ENCODE data around the gene TIE1. TPM values are rescaled to one million over a fixed set of nuclear protein-coding genes. Genes with fewer than 3 reads are reported as not detected.

Gene TIE1
- total and polyA plus RNA-seq, 2 of the 13 experiments (the other 11 are each of a cell fraction or from before 2014, with no cell fraction given) = 0.58 to 0.84 TPM

GRCh38 chr1:43258370-43258769, 42.4 kb upstream of the TIE1 start:
- Histone ChIP-seq H3K27ac (ENCODE audit: extremely low read length, insufficient read depth, low read length) (no peak overlapping the region), H3K9ac (ENCODE audit: insufficient read depth, low read depth, low read length) (no peak overlapping the region), H4K20me1 (ENCODE audit: insufficient read depth, low read length) (no peaks in the 10 kb centered on the region), H3K4me2 (ENCODE audit: low read depth, low read length) (no peak overlapping the region), H3K9me3 (ENCODE audit: low read length) (peaks cover 22% of the 10 kb centered on the region), H3K4me3 (replicated peaks in 1 of 3; ENCODE audit: insufficient read depth in 1 of 3, low read depth in 2 of 3, low read length in 3 of 3) (no peak overlapping the region), H2AFZ (ENCODE audit: low read length) (no peak overlapping the region), H3K4me1 (ENCODE audit: insufficient read depth, low read length) (peaks cover 8% of the 10 kb centered on the region; the same call in 1 of the 2 replicates), H3K36me3 (replicated peaks in 1 of 2; ENCODE audit: control insufficient read depth in 1 of 2, insufficient read depth in 2 of 2, low read length in 2 of 2) (no peaks in the 10 kb centered on the region), H3K79me2 (ENCODE audit: insufficient read depth, low read length) (no peaks in the 10 kb centered on the region), H3K27me3 (ENCODE audit: control insufficient read depth in 1 of 2, insufficient read depth in 2 of 2, low read length in 2 of 2) (peaks cover 3 to 7% of the 10 kb centered on the region in 2 experiments; a peak in 3 of 5 replicates)
- 15% methylated on average over 3 of the region's 3 CpGs for WGBS (ENCODE audit: low lambda C conversion rate)
- ChIA-PET POLR2A (no interaction called here), CTCF (ENCODE audit: low intra/inter-chr PET ratio, low total read pairs) (no interaction called here)
- TF ChIP-seq TOE1 (CRISPR knock-in tag; IDR thresholded peaks at IDR 0.05) (no peak), CEBPB (IDR thresholded peaks at IDR 0.05; ENCODE audit: borderline replicate concordance, low read depth, low read length) (peak; percentile 52; the same call in 1 of the 2 replicates)
- intact Hi-C loops (cut with micrococcal nuclease; ENCODE audit: unreplicated experiment) = no loop called here
- no TSS peak for BruUV-seq (replicated peaks)
- DNase-seq (ENCODE audit: low spot score) (no peak), ATAC-seq (no peak), FAIRE-seq (no peak)
- in situ Hi-C loops (cut with HindIII; ENCODE audit: extremely low pct_ligation_motif_present, low pct_unique_long_range_greater_than_20kb) = no loop called here

- CTCF ChIA-PET (ENCODE audit: low intra/inter-chr PET ratio, low total read pairs) = no interaction called here
- no peak for FAIRE-seq
Measured at GRCh38 chr1:43265431-43265830, 35.4 kb upstream of the TIE1 start.

More at GRCh38 chr1:43265431-43265830, 35.4 kb upstream of the TIE1 start:
- Histone ChIP-seq H3K9me3 (ENCODE audit: low read length) (peaks cover 19% of the 10 kb centered on the region), H3K4me1 (ENCODE audit: insufficient read depth, low read length) (peaks cover 48% of the 10 kb centered on the region), H3K9ac (ENCODE audit: insufficient read depth, low read depth, low read length) (no peak overlapping the region), H2AFZ (ENCODE audit: low read length) (no peak overlapping the region), H3K4me3 (replicated peaks in 1 of 3; ENCODE audit: insufficient read depth in 1 of 3, low read depth in 2 of 3, low read length in 3 of 3) (no peak overlapping the region), H3K4me2 (ENCODE audit: low read depth, low read length) (no peak overlapping the region), H3K27me3 (ENCODE audit: control insufficient read depth in 1 of 2, insufficient read depth in 2 of 2, low read length in 2 of 2) (peaks cover 0 to 3% of the 10 kb centered on the region in 2 experiments; a peak in 1 of 5 replicates), H3K79me2 (ENCODE audit: insufficient read depth, low read length) (no peaks in the 10 kb centered on the region), H4K20me1 (ENCODE audit: insufficient read depth, low read length) (no peaks in the 10 kb centered on the region), H3K27ac (ENCODE audit: extremely low read length, insufficient read depth, low read length) (no peak overlapping the region), H3K36me3 (replicated peaks in 1 of 2; ENCODE audit: control insufficient read depth in 1 of 2, insufficient read depth in 2 of 2, low read length in 2 of 2) (no peaks in the 10 kb centered on the region)
- in situ Hi-C loops (cut with HindIII; ENCODE audit: extremely low pct_ligation_motif_present, low pct_unique_long_range_greater_than_20kb) = no loop called here
- BruUV-seq (replicated peaks) = no TSS peak
- TF ChIP-seq ATRX (CRISPR knock-in tag; IDR thresholded peaks at IDR 0.05; ENCODE audit: borderline replicate concordance) (no peak), SOX6 (IDR thresholded peaks at IDR 0.05) (no peak), SOX6 (CRISPR knock-in tag; IDR thresholded peaks at IDR 0.05) (no peak), NFATC3 (CRISPR knock-in tag; IDR thresholded peaks at IDR 0.05) (no peak), MAFF (IDR thresholded peaks at IDR 0.05; ENCODE audit: low read depth, low read length) (no peak)
- TF ChIP-seq, protein P1, sequence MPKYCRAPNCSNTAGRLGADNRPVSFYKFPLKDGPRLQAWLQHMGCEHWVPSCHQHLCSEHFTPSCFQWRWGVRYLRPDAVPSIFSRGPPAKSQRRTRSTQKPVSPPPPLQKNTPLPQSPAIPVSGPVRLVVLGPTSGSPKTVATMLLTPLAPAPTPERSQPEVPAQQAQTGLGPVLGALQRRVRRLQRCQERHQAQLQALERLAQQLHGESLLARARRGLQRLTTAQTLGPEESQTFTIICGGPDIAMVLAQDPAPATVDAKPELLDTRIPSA (CRISPR knock-in tag; IDR thresholded peaks at IDR 0.05; ENCODE audit: borderline replicate concordance) = no peak
- intact Hi-C loops (cut with micrococcal nuclease; ENCODE audit: unreplicated experiment) = no loop called here
- 4% methylated on average over 4 of the region's 4 CpGs for WGBS (ENCODE audit: low lambda C conversion rate)
- no peak for DNase-seq (ENCODE audit: low spot score)
- ATAC-seq = no peak
- POLR2A ChIA-PET = no interaction called here

Measured in HepG2 (cell line).